GM18502 (cell line): ENCODE results near the gene PSMD5.
A peak's percentile ranks its signal among the peaks of the same experiment; 100 is the strongest.

Experiments
- ATAC-seq: cut with Tn5 transposase; IDR thresholded peaks from one replicate; pipeline ENCODE4 v1.9.1; 2021; ENCODE audit warnings: mild to moderate bottlenecking; ENCODE audit not compliant: unreplicated experiment, poor library complexity

Gene PSMD5

GRCh38 chr9:120875643-120875953, 32.9 kb upstream of the PSMD5 start:
- ATAC-seq, result no peak

- no peak for ATAC-seq
Observed at GRCh38 chr9:120875195-120875565, 32.5 kb upstream of the PSMD5 start.

- ATAC-seq, result no peak
Observed at GRCh38 chr9:120874226-120875194, 31.8 kb upstream of the PSMD5 start.

GRCh38 chr9:120873512-120873911, 30.8 kb upstream of the PSMD5 start:
- no peak for ATAC-seq

- ATAC-seq, result no peak
Observed at GRCh38 chr9:120872791-120873502, 30.2 kb upstream of the PSMD5 start.

GRCh38 chr9:120870206-120870605, 27.5 kb upstream of the PSMD5 start:
- no peak for ATAC-seq

GRCh38 chr9:120869726-120870125, 27.0 kb upstream of the PSMD5 start:
- no peak for ATAC-seq

GRCh38 chr9:120869360-120869687, 26.6 kb upstream of the PSMD5 start:
- no peak for ATAC-seq

- peak; percentile 94 for ATAC-seq
Observed at GRCh38 chr9:120868676-120869359, 26.1 kb upstream of the PSMD5 start.

GRCh38 chr9:120868339-120868675, 25.6 kb upstream of the PSMD5 start:
- ATAC-seq, result no peak

GRCh38 chr9:120867676-120868338, 25.1 kb upstream of the PSMD5 start:
- no peak for ATAC-seq

GRCh38 chr9:120866651-120867050, 23.9 kb upstream of the PSMD5 start:
- ATAC-seq, result no peak

- no peak for ATAC-seq
Observed at GRCh38 chr9:120865809-120866208, 23.1 kb upstream of the PSMD5 start.

GRCh38 chr9:120865176-120865575, 22.5 kb upstream of the PSMD5 start:
- no peak for ATAC-seq

- no peak for ATAC-seq
Observed at GRCh38 chr9:120864719-120865118, 22.0 kb upstream of the PSMD5 start.

- ATAC-seq, result no peak
Observed at GRCh38 chr9:120863833-120864232, 21.1 kb upstream of the PSMD5 start.

GRCh38 chr9:120862452-120862851, 19.7 kb upstream of the PSMD5 start:
- no peak for ATAC-seq

- ATAC-seq, result no peak
Observed at GRCh38 chr9:120861935-120862334, 19.2 kb upstream of the PSMD5 start.

GRCh38 chr9:120860083-120860482, 17.4 kb upstream of the PSMD5 start:
- ATAC-seq, result no peak

GRCh38 chr9:120859361-120859760, 16.6 kb upstream of the PSMD5 start:
- ATAC-seq, result no peak

- no peak for ATAC-seq
Observed at GRCh38 chr9:120857902-120858301, 15.2 kb upstream of the PSMD5 start.
